ENCODE results near the gene C1S.

DNA sequence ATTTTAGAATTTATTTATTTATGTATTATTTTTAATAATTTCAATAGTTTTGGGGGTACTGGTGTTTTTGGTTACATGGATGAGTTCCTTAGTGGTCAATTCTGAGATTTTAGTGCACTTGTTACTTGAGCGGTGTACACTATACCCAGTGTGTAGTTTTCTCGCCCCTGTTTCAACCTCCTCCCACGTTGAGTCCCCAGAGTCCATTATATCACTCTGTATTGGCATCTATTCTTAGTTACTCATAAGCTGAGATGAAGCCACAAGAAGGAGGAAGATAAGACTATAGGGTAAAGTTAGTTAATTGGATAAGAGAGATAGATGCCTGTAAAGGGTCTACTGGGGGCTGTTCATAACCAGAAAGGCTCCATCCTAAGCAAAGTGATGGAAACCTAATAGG is 4.0 kb downstream of the C1S start:
- TF ChIP-seq, protein P1, sequence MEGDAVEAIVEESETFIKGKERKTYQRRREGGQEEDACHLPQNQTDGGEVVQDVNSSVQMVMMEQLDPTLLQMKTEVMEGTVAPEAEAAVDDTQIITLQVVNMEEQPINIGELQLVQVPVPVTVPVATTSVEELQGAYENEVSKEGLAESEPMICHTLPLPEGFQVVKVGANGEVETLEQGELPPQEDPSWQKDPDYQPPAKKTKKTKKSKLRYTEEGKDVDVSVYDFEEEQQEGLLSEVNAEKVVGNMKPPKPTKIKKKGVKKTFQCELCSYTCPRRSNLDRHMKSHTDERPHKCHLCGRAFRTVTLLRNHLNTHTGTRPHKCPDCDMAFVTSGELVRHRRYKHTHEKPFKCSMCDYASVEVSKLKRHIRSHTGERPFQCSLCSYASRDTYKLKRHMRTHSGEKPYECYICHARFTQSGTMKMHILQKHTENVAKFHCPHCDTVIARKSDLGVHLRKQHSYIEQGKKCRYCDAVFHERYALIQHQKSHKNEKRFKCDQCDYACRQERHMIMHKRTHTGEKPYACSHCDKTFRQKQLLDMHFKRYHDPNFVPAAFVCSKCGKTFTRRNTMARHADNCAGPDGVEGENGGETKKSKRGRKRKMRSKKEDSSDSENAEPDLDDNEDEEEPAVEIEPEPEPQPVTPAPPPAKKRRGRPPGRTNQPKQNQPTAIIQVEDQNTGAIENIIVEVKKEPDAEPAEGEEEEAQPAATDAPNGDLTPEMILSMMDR (IDR thresholded peaks at IDR 0.05) = no peak
- TF ChIP-seq POLR2A (IDR thresholded peaks at IDR 0.05) (no peak), EP300 (IDR thresholded peaks at IDR 0.05) (no peak)

Data from tibial nerve (tissue), 4 donors.